ENCODE measurements around the gene AQP1.
A peak's percentile ranks its signal among the peaks of the same experiment; 100 is the strongest.

Gene AQP1

DNA sequence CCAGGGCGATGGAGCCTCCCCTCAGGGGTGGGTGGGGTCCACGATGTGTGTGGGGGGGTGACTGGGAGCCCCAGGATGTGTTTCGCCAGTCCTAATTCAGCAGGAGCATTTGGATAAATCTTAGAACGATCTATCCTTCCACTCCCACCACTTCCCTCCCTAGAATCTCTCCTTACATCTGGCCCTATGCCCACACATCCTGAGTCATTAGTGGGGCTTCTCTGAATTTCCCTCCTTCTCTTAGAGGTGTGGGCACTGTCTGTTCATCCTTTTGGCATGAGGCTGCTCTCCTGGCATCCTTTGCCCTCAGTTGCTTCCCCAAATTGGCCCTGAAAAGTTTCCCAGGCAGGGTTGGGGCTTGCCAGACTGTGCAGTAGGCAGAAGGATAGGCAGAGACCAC is 53.7 kb downstream of the AQP1 start:
- DNase-seq, result no peak
- in situ Hi-C loops (cut with MboI; ENCODE audit: low pct_unique_long_range_greater_than_20kb, low sequenced_read_pairs), result no loop called here

DNA sequence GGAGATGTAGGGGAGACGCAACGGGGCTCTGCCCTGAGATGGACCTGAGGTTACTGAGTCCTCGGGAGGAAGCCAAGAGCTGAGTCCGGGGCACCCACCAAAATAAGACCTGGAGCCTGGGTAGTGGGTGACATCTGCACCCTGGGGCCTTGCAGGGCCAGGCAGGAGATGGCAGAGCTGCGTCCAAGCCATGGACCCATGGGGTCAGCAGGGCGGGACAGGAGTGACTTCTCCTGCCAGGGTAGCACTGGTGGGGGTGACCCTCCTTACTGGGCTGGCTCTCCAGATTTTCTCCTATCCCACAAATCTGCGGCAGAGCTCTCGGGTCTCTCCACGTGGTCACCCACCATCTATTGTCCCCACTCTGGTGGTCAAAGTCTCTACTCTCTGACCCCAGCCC is 54.2 kb downstream of the AQP1 start:
- in situ Hi-C loops (cut with MboI; ENCODE audit: low pct_unique_long_range_greater_than_20kb, low sequenced_read_pairs), result no loop called here

DNA sequence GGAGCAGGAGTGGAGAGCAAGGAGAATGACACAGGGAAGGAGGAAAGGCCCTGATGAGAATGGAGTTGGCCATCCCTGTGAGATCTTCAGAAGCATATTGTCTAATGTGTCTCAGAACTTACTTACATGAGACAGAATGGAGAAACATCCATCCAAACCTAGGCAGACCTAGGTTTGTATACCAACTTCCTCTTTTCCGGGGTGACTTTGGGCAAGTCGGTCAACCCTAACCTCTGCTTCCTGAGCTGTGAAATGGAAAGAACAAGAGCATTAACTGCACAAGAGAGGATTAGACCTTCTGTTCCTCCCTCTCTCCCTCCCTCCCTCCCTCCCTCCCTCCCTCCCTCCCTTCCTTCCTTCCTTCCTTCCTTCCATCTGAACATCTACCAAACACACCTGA is 56.6 kb downstream of the AQP1 start:
- in situ Hi-C loops (cut with MboI; ENCODE audit: low pct_unique_long_range_greater_than_20kb, low sequenced_read_pairs), result no loop called here
- DNase-seq, result no peak

More for the DNA sequence above, 54.2 kb downstream of the AQP1 start:
- DNase-seq, result no peak

DNA sequence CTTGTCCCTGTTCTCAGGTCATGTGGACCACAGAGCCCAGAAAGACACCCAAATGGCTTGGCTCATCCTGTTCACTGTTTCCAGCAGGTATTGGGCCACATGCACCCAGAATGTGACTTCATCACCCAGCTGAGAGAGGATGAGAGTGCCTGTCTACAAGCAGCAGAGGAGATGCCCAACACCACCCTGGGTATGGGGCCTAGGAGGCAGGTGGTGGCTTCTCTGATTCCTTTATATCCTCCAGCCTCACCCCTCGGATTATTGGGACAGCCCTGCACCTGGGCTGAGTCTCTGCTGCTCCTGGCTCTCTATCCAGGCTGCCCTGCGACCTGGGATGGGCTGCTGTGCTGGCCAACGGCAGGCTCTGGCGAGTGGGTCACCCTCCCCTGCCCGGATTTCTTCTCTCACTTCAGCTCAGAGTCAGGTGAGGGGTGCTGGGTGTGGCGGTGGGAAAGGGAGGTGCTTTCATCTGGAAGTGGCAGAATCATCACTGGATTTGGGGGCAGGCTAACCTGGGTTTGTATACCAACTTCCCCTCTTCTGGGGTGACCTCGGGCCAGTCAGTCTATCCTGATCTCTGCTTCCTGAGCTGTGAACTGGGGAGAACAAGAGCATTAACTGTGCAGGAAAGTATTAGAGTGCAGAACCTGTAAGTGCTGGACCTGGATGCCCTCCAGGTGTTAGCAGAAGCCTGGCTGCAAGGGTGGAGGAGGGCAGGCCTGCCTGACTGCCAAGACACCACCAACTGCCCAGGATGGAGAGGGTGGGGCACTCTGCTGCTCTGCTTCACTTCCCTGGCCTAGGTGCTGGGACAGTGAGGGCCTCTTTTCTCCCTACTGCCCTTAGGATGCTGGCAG is 57.3 kb downstream of the AQP1 start:
- no peak for DNase-seq
- in situ Hi-C loops (cut with MboI; ENCODE audit: low pct_unique_long_range_greater_than_20kb, low sequenced_read_pairs), result no loop called here

DNA sequence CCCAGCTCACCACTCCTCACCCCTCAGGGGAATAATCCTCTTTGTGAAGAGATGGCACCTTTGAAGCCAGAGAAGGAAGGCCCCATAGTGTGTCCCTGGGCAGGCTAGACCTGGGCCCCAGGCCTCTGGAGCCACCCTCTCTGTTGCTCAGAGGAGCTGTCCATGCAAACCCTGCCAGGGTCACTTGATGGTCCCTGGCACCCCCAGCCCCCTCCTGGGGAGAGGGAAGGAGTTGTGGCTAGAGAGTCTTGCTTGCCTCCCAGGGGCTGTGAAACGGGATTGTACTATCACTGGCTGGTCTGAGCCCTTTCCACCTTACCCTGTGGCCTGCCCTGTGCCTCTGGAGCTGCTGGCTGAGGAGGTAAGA is 57.9 kb downstream of the AQP1 start:
- in situ Hi-C loops (cut with MboI; ENCODE audit: low pct_unique_long_range_greater_than_20kb, low sequenced_read_pairs), result no loop called here
- no peak for DNase-seq

DNA sequence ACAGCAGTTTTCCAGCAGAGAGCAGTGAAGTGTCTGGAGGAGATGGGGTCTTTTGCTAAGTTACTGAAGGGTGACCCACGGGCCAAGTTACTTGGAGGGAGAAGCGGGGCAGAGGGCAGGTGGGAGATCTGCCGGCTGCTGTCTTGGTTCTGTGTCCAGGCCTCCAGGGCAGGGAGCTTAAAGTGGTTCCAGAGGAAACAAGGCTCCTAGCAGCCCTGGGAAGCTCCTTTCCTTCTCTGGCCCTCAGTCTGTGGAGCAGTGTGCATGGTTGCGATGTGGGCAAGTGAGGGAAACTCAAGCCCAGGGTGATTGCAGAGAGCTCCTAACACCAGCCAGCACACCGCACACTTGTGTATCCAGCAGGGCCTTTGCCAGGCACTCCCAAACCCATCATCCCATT is 58.4 kb downstream of the AQP1 start:
- in situ Hi-C loops (cut with MboI; ENCODE audit: low pct_unique_long_range_greater_than_20kb, low sequenced_read_pairs), result no loop called here

DNA sequence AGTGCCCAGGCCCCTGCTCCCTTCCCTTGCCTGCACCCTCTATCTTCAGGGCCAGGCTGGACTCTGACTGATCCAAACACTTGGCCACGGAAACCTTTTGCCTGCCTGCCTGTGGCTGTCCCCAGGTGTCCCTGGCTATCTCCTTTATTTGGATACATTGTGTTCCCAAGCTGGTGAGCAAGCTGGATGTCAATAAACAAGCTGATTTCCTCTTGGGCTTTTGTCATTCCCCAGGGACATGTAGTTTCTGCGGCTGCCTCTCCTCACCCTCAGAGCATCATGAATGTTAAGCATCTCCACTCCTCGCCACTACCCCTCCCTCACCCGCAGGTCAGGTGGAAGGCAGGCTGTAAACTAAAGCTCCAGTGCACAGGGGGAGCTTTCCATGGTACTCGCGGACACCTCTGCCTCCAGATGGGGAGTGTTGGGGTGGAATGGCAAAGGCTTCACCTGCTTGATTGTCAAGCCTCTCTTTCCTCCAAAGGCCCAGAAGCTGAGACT is 59.0 kb downstream of the AQP1 start:
- in situ Hi-C loops (cut with MboI; ENCODE audit: low pct_unique_long_range_greater_than_20kb, low sequenced_read_pairs), result no loop called here
- DNase-seq, result no peak

More for the DNA sequence above, 58.4 kb downstream of the AQP1 start:
- no peak for DNase-seq

DNA sequence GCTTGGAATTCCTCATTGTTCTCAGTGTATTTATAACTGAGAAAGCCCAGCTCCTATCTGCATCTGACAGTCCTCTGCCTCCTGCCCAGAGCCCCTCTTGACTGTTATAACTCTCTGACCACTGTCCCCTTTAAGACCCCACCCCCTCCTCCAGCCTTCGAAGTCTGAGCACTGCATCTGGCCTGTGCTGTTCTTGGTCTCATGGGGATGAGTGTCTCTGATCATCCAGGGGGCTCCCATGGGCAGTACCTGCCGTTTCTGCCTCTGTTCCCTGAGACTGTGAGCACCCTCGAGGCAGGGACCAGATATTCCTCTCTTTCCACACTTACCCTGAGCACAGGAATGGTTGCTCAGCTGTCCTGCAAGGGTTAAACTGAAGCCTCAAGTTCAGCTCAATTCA is 59.8 kb downstream of the AQP1 start:
- DNase-seq, result no peak
- in situ Hi-C loops (cut with MboI; ENCODE audit: low pct_unique_long_range_greater_than_20kb, low sequenced_read_pairs), result no loop called here

DNA sequence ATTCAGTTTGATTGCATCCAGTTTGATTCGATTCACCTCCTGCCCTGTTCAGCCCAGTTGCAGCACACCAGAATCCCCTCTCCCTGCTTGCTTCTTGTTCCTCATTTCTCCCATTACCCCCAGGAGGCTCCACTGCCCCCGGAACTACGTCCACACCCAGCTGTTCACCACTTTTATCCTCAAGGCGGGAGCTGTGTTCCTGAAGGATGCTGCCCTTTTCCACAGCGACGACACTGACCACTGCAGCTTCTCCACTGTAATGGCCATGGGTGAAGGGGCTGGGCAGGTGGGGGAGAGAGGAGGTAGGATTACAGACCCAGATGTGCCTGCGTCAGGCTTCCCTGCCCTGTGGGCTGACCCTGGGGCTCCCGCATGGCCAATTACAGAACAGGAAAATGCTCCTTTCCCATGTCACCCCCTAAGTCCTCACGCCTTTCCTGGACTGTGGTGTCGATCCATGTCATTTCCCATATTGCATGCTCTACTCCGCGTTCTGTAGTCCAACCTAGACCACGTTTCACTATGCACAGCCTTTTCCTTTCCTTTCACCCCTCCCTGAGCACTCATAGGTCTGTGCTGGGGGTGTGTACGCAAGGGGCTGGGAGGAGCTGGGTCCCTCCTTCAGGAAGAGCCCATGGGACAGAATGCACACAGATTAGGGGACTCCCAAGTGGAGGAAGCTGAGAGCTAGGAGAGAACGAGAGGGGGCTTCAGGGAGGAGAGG is 60.3 kb downstream of the AQP1 start:
- no peak for DNase-seq
- in situ Hi-C loops (cut with MboI; ENCODE audit: low pct_unique_long_range_greater_than_20kb, low sequenced_read_pairs), result no loop called here

DNA sequence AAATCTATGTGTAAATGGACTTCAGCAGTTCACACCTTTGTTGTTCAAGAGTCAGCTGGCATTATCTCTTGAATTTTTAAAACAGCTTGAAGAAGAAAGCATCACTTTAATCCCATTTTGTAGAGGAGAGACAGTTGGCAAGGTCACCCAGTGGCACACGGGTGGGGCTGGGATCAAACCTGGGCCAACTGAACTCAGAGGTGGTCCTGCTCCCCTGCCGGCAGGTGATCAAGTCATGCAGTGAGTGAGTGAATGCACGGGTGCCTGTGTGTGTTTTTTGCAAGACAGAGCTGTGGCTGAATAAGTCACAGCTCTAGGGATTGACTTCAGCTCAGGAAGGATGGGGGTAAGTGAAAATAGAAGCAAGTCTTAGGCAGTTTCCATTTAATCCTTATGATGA is 61.6 kb downstream of the AQP1 start:
- DNase-seq, result no peak
- in situ Hi-C loops (cut with MboI; ENCODE audit: low pct_unique_long_range_greater_than_20kb, low sequenced_read_pairs), result no loop called here

DNA sequence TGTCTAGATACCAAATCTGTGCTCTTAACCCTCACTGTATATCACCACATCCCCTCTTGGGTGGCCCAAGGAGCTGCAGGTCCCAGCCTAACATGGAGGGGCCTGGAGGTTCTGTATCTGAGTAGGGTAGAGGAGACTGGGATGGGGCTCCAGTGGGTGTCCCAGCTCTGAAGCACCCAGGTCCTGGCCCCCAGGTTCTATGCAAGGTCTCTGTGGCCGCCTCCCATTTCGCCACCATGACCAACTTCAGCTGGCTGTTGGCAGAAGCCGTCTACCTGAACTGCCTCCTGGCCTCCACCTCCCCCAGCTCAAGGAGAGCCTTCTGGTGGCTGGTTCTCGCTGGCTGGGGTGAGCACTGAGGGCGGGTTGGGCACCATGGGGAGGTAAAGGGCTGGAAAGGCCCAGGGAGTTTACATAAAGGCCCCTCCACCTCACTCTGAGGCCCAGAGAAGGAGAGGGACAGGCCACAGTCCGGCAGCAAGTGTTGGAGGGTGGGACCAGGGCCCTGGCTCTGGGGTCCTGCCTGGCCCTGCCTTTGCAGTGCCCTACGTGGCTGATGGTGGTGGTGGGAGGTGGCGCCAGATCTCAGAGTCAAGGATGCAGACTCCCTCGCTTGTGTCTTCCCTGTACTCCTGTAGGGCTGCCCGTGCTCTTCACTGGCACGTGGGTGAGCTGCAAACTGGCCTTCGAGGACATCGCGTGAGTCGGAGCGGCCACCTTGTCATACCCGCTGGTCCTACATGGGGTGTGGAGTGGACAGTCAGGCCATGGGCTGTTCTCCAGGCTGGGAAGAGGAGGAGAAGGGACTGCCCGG is 62.3 kb downstream of the AQP1 start:
- in situ Hi-C loops (cut with MboI; ENCODE audit: low pct_unique_long_range_greater_than_20kb, low sequenced_read_pairs), result no loop called here
- DNase-seq, result no peak

DNA sequence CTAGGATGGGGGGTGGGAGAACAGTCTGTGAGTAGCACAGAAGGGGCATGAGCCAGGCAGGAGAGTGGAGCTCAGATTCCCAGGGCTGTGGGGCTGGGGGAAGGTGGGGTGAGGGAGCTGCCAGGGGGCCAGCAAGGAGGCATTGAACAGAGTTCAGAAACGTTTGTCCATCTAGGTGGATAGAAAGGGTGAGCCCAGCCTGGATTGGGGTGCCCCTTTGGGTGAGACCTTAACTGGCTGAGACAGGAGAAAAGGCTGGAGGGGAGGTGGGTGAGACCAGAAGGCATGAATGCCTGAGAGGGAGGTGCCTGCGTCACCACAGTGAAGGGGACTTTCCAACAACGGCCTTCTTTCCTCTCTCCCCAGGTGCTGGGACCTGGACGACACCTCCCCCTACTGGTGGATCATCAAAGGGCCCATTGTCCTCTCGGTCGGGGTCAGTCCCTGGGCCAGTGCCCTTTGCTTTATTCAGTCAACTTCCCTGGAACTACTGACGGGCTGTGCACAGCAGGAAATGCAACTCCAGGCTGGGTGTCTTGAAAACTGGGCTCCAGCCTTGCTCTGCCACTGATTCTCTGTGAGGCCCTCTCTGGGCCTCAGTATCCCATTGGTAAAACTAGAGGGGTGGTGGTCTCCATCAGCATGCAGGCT is 63.1 kb downstream of the AQP1 start:
- in situ Hi-C loops (cut with MboI; ENCODE audit: low pct_unique_long_range_greater_than_20kb, low sequenced_read_pairs), result no loop called here
- DNase-seq, result peak; percentile 28
